ENCODE results near the gene SAXO1. TPM values are rescaled to one million over a fixed set of nuclear protein-coding genes. Genes with fewer than 3 reads are reported as not detected.

The SAXO1 gene
- total RNA-seq, 1 experiment from 2014 or later, result not detected

GRCh38 chr9:18939943-18940342 lies 93.1 kb downstream of the SAXO1 start:
- Histone ChIP-seq H3K4me1 (ENCODE audit: control insufficient read depth in 1 of 2, insufficient read depth in 2 of 2, low read length in 2 of 2) (no peaks in the 10 kb centered on the region), H3K36me3 (ENCODE audit: control insufficient read depth in 1 of 2, insufficient read depth in 2 of 2, low read length in 2 of 2) (no peaks in the 10 kb centered on the region), H3K27ac (ENCODE audit: low read depth, low read length) (no peak overlapping the region), H2AFZ (ENCODE audit: low read depth, low read length, poor library complexity, severe bottlenecking) (no peak overlapping the region), H3K9ac (ENCODE audit: low read length) (no peak overlapping the region), H3K4me3 (replicated peaks in 1 of 2; ENCODE audit: low read depth in 1 of 2, low read length in 2 of 2) (no peak overlapping the region), H3K9me3 (ENCODE audit: control insufficient read depth in 1 of 2, insufficient read depth in 1 of 2, low read depth in 1 of 2, low read length in 2 of 2) (no peaks in the 10 kb centered on the region), H3K27me3 (ENCODE audit: insufficient read depth, low read length) (peaks cover 49% of the 10 kb centered on the region), H3K79me2 (ENCODE audit: insufficient read depth, low read length) (no peaks in the 10 kb centered on the region), H3K4me2 (ENCODE audit: low read length) (no peak overlapping the region), H3K9me2 (ENCODE audit: insufficient read depth) (no peaks in the 10 kb centered on the region), H4K20me1 (ENCODE audit: insufficient read depth) (no peaks in the 10 kb centered on the region)
- CTCF ChIA-PET, result no interaction called here
- intact Hi-C loops (cut with micrococcal nuclease), result no loop called here
- no peak for TF ChIP-seq RAD21 (IDR thresholded peaks at IDR 0.05; ENCODE audit: low read depth)
- no peak for TF ChIP-seq ZNF274 (IDR thresholded peaks at IDR 0.05; ENCODE audit: low read depth, low read length)
- TF ChIP-seq EZH2 (IDR thresholded peaks at IDR 0.05), result no peak
- no peak for TF ChIP-seq TCF7L2 (IDR thresholded peaks at IDR 0.05; ENCODE audit: borderline replicate concordance, extremely low read depth, insufficient read depth, insufficient read length)
- no peak for TF ChIP-seq REST (IDR thresholded peaks at IDR 0.05; ENCODE audit: low read depth)
- TF ChIP-seq CEBPB (IDR thresholded peaks at IDR 0.05; ENCODE audit: low read depth), result no peak
- TF ChIP-seq YY1 (IDR thresholded peaks at IDR 0.05; ENCODE audit: extremely low read depth, insufficient replicate concordance, low read depth, low read length), result no peak
- TF ChIP-seq ZBTB33 (IDR thresholded peaks at IDR 0.05; ENCODE audit: extremely low read depth, insufficient replicate concordance, low read length), result no peak
- no peak for TF ChIP-seq SP1 (IDR thresholded peaks at IDR 0.05; ENCODE audit: low read depth)
- TF ChIP-seq CTCF (IDR thresholded peaks at IDR 0.05 in 2 of 3, conservative IDR thresholded peaks at IDR 0.05 in 1 of 3; ENCODE audit: borderline replicate concordance in 1 of 3, insufficient read depth in 1 of 3, low read depth in 2 of 3, low read length in 2 of 3), result no peak
- TF ChIP-seq POLR2A (IDR thresholded peaks at IDR 0.05; ENCODE audit: borderline replicate concordance, extremely low read depth, insufficient read depth, insufficient read length), result no peak
- no peak for TF ChIP-seq ELF1 (IDR thresholded peaks at IDR 0.05; ENCODE audit: borderline replicate concordance, low read depth)
- no peak for TF ChIP-seq MAX (IDR thresholded peaks at IDR 0.05)
- no peak for TF ChIP-seq FOSL1 (IDR thresholded peaks at IDR 0.05; ENCODE audit: low read depth)
- TF ChIP-seq SIN3A (IDR thresholded peaks at IDR 0.05; ENCODE audit: low read depth), result no peak
- TF ChIP-seq JUND (IDR thresholded peaks at IDR 0.05), result no peak
- TF ChIP-seq POLR2AphosphoS5 (IDR thresholded peaks at IDR 0.05; ENCODE audit: low read depth, low read length), result no peak
- RAD21 ChIA-PET (ENCODE audit: low non-redundant PET in 1 of 2, low total read pairs in 2 of 2, uncharacterized antibody in 2 of 2, unreplicated experiment in 2 of 2), result no interaction called here
- DNase-seq (ENCODE audit: low read depth, low spot score) (no peak), ATAC-seq (no peak)
- POLR2A ChIA-PET, result no interaction called here
- BruUV-seq (replicated peaks), result no TSS peak

Measured in HCT116 (cell line).